ENCODE data around the gene KCNQ1. TPM values are rescaled to one million over a fixed set of nuclear protein-coding genes. Genes with fewer than 3 reads are reported as not detected.
A peak's percentile ranks its signal among the peaks of the same experiment; 100 is the strongest.

The KCNQ1 gene
- total and polyA plus RNA-seq, 2 of the 13 experiments (the other 11 are each of a cell fraction or from before 2014, with no cell fraction given): 0.02 to 0.08 TPM

- TF ChIP-seq ZBTB2 (CRISPR knock-in tag; IDR thresholded peaks at IDR 0.05; ENCODE audit: low read depth): no peak
- no peak for TF ChIP-seq ZNF616 (CRISPR knock-in tag; IDR thresholded peaks at IDR 0.05; ENCODE audit: low read depth)
Measured at GRCh38 chr11:2418693-2419360, 26.0 kb upstream of the KCNQ1 start (continued).

- peak overlapping the region; percentile 83 for H3K4me2 ChIP-seq (ENCODE audit: low read depth, low read length)
- intact Hi-C loops (cut with micrococcal nuclease; ENCODE audit: unreplicated experiment): loop anchor here (1.0 to 5.0 kb wide), 2 partner anchors 20 to 223 kb away; partner anchors contain the start of gene TSSC4
- POLR2A ChIA-PET: interaction anchor here (1.1 to 2.7 kb wide), 4 partner anchors 10 to 115 kb away, joined by 3 to 31 read pairs (median 6); partner anchors contain the start of gene TSSC4
- TF ChIP-seq MNT (IDR thresholded peaks at IDR 0.05) (no peak), SP4 (CRISPR knock-in tag; IDR thresholded peaks at IDR 0.05) (peak; percentile 40; the same call in 1 of the 2 replicates), STAG1 (CRISPR knock-in tag; IDR thresholded peaks at IDR 0.05) (peak; percentile 91), CHCHD3 (CRISPR knock-in tag; IDR thresholded peaks at IDR 0.05) (no peak), ZNF724P (CRISPR knock-in tag; IDR thresholded peaks at IDR 0.05; ENCODE audit: borderline replicate concordance) (peak; percentile 26; the same call in 1 of the 2 replicates), FOXK1 (CRISPR knock-in tag; IDR thresholded peaks at IDR 0.05; ENCODE audit: borderline replicate concordance, low read depth) (0 out of 2 replicates have a peak, but pooled peaks have one; percentile 10), HDAC1 (CRISPR knock-in tag; IDR thresholded peaks at IDR 0.05) (0 out of 2 replicates have a peak, but pooled peaks have one; percentile 25), ZNF207 (IDR thresholded peaks at IDR 0.05; ENCODE audit: borderline replicate concordance) (no peak), KDM2A (CRISPR knock-in tag; IDR thresholded peaks at IDR 0.05; ENCODE audit: borderline replicate concordance, low read depth) (peak; percentile 78), KLF9 (CRISPR knock-in tag; IDR thresholded peaks at IDR 0.05; ENCODE audit: low read depth) (no peak), GABPB1 (CRISPR knock-in tag; IDR thresholded peaks at IDR 0.05) (peak; percentile 78), ZNF777 (CRISPR knock-in tag; IDR thresholded peaks at IDR 0.05) (no peak), ZNF253 (CRISPR knock-in tag; IDR thresholded peaks at IDR 0.05; ENCODE audit: borderline replicate concordance) (no peak), SAP130 (CRISPR knock-in tag; IDR thresholded peaks at IDR 0.05; ENCODE audit: low read depth) (peak; percentile 25; the same call in 1 of the 2 replicates), PHF20 (CRISPR knock-in tag; IDR thresholded peaks at IDR 0.05) (0 out of 2 replicates have a peak, but pooled peaks have one; percentile 20), THAP11 (CRISPR knock-in tag; IDR thresholded peaks at IDR 0.05) (peak; percentile 90)
Measured at GRCh38 chr11:2419638-2420501, 24.9 kb upstream of the KCNQ1 start.

More at GRCh38 chr11:2419638-2420501, 24.9 kb upstream of the KCNQ1 start:
- Histone ChIP-seq H3K4me3 (replicated peaks in 1 of 3; ENCODE audit: insufficient read depth in 1 of 3, low read depth in 2 of 3, low read length in 3 of 3) (peak overlapping the region in 2 of 3 experiments; percentile 28 to 53; a peak in 3 of 6 replicates), H3K36me3 (replicated peaks in 1 of 2; ENCODE audit: control insufficient read depth in 1 of 2, insufficient read depth in 2 of 2, low read length in 2 of 2) (no peaks in the 10 kb centered on the region), H3K27me3 (ENCODE audit: control insufficient read depth in 1 of 2, insufficient read depth in 2 of 2, low read length in 2 of 2) (peaks cover 8 to 29% of the 10 kb centered on the region in 2 experiments; a peak in 4 of 5 replicates), H3K9me3 (ENCODE audit: low read length) (no peaks in the 10 kb centered on the region), H3K27ac (ENCODE audit: extremely low read length, insufficient read depth, low read length) (peak overlapping the region; percentile 4), H4K20me1 (ENCODE audit: insufficient read depth, low read length) (no peaks in the 10 kb centered on the region), H2AFZ (ENCODE audit: low read length) (no peak overlapping the region), H3K9ac (ENCODE audit: insufficient read depth, low read depth, low read length) (peak overlapping the region; percentile 49; the same call in 1 of the 2 replicates), H3K79me2 (ENCODE audit: insufficient read depth, low read length) (no peaks in the 10 kb centered on the region), H3K4me1 (ENCODE audit: insufficient read depth, low read length) (peaks cover 16% of the 10 kb centered on the region; the same call in 1 of the 2 replicates)
- peak; percentile 66 for DNase-seq (ENCODE audit: low spot score)
- no TSS peak for BruUV-seq (replicated peaks)
- 38% methylated on average over 23 of the region's 36 CpGs for WGBS (ENCODE audit: low lambda C conversion rate)
- in situ Hi-C loops (cut with HindIII; ENCODE audit: extremely low pct_ligation_motif_present, low pct_unique_long_range_greater_than_20kb): loop anchor here (5.0 to 10.0 kb wide), 3 partner anchors 108 to 275 kb away; partner anchors contain the start of gene KCNQ1OT1
- peak; percentile 53 for FAIRE-seq
- peak; percentile 75 for ATAC-seq
- CTCF ChIA-PET (ENCODE audit: low intra/inter-chr PET ratio, low total read pairs): interaction anchor here (0.8 to 3.6 kb wide), 8 partner anchors 10 to 254 kb away, joined by 3 to 87 read pairs (median 4); partner anchors contain the start of gene TSSC4

Measured in HepG2 (cell line).